Left lobe of liver (tissue), 2 donors: ENCODE measurements around the gene UBE4A. TPM values are rescaled to one million over a fixed set of nuclear protein-coding genes. Genes with fewer than 3 reads are reported as not detected.
A peak's percentile ranks its signal among the peaks of the same experiment; 100 is the strongest.

Source experiments
- ATAC-seq: fragments of 200-7000 bp; cut with Tn5 transposase; one replicate; pipeline ENCODE4 v1.9.1; 2020; ENCODE audit warnings: mild to moderate bottlenecking, moderate library complexity
- DNase-seq: peaks from one replicate; pipeline ENCODE4 v3.0.0-alpha.2; 2020; ENCODE audit warnings: low spot score
- total RNA-seq: library from RNA; stranded (reverse); gene quantifications from one replicate; pipeline ENCODE4 v1.2.1, GENCODE V29; 2021
- donor health status: DM: no; HTN: no; CAD: no; lungs with moderate emphysema.
- donor health status: DM: no; HTN: yes; CAD: no.

The UBE4A gene
- total RNA-seq, 1 donor from 2014 or later: 22.8 TPM

- ATAC-seq: peak; percentile 89
- DNase-seq: peak; percentile 99
These were observed 76.7 kb downstream of the UBE4A start, which contains the start of gene KMT2A for GRCh38 chr11:118435893-118436624. TSS of gene KMT2A (plus strand) at chr11:118436492. CDS start at chr11:118436513, 21 bp downstream.

- ATAC-seq (no peak), DNase-seq (peak; percentile 56)
These were observed 77.3 kb downstream of the UBE4A start for GRCh38 chr11:118436639-118437207.

GRCh38 chr11:118437208-118438125, 78.1 kb downstream of the UBE4A start:
- peak; percentile 64 for DNase-seq
- ATAC-seq: peak; percentile 38

DNA sequence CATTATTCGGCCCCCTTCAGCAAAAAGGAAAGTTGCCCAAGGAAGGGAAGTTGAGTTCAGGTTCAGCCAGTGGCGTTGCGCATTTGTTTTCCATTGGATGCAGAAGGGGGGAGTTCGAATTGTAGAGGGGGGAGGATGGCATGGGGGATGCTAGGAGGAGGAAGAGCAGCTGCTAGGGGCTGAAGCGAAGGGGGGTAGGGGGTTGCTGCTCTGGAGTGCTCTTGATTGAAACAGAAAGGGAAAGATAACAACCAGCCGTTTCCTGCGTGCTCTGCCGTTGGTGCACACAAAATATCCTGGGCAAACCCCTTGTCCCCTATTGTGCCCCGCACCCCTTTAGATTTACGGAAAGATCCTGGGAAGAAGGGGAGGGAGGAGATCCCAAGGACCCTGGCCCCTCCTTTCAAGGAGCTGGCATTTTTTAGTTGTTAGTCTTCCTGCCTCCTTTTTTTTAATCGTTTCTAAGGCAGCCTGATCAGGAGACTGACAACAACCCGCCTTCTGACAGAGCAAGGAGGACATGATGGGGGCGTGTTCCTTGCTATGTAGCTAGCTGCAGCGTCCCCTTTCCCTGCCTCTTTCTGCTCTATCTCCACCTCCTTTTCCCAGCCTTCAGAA, 79.0 kb downstream of the UBE4A start:
- ATAC-seq (no peak), DNase-seq (no peak)

DNA sequence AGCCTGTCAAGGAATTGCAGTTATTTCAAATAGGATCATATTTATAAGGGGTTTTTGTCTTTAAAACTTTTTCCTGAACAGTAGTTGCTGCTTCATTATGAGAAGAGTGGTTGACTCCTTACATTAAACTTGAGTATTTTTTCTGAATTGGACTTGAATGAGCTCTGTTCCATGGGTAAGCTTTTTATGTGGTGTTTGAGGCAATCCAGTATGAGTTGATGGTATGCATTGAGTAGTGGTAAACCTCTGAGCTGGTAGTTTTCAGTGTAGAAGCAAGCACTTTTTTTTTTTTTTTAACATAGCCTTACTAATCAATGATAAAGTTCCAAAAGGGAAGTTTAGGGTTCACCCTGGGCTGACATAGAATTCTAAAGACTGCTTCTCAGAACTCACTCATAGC, 80.2 kb downstream of the UBE4A start:
- DNase-seq (no peak), ATAC-seq (no peak)

DNA sequence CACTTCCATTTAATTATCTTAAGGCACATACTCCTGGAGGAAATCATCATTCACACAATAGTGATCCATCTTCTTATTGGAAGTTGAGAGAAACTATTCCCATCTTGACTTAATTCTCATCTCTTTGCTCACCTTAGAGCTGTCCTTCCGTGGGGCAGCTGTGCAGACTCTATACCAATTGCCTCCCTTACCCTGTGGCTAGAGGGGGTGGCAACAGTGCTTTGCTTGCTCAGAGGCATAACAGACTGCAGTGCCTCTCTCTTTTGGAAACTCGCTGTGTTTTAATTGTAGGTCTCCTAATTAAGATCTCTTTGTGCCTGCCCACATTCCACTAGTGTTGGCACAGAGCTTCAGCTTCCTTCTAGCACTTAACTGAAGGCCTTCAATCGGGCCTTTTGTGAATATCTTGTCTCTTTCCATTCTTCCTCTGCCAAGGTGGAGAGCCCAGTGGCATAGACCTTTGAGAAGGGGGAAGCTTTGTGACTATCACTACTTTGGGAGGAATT, 82.4 kb downstream of the UBE4A start:
- no peak for DNase-seq
- no peak for ATAC-seq

- no peak for DNase-seq
- ATAC-seq: no peak
These were observed 82.9 kb downstream of the UBE4A start for GRCh38 chr11:118442301-118442700.

DNA sequence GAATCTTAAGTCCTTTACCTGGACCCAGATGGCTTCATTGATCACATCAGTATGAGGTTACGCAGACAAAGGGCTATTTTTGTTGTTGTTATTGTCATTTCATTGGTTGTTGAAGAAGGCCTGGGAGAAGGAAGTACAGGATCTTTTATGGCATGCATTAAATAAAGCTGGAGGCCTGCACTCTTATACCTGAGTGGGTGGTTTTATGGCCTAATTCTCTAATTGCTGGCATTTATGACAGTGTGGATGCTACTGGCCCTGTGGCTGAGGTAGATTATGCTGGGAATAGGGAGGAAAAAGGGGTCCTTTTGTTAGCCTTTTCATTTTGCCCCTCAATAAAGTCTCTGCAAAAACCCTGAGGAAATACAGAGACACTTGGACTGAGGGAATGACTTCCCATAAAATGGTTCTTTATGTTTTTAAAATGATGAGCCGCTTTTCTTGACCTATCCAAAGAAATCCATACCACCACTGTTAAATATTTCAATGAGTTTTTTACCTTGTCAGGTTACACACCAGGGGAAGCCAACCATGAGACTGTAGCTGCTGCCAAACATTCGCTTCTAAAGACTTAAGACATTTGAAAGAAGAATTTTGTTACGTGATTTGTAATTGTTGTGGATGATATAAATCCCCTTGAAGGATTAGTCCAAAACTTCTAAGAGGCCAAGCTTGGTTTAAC, 83.6 kb downstream of the UBE4A start:
- DNase-seq (no peak), ATAC-seq (no peak)

GRCh38 chr11:118443590-118444218, 84.3 kb downstream of the UBE4A start:
- ATAC-seq (no peak), DNase-seq (no peak)

DNA sequence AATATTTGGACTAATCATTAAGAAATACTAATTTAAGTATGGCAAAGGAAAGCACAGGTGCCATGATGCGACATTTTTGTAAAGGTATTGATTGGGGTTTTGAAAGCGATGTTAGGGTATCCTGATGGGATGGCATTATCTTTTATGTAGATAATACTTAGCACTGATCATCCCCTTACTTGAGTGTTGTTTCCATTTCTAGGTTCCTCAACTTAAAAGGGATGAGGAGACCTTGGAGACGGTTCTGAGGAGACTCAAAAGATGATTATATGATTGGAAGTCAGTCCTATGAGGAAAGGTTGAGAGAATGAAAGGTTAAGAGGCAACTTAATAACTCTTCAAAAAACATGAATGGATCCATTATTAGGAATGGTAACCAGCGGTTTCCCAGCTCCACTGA, 88.0 kb downstream of the UBE4A start:
- DNase-seq: no peak
- no peak for ATAC-seq

GRCh38 chr11:118448294-118448693, 88.9 kb downstream of the UBE4A start:
- ATAC-seq: peak; percentile 44
- no peak for DNase-seq

Other genes with a start within 250 kb of the UBE4A start
- gene SCN4B, start 206.8 kb upstream of the UBE4A start, total RNA-seq: 0.20 TPM
- gene SCN2B, start 183.0 kb upstream of the UBE4A start, total RNA-seq: not detected
- gene JAML, start 134.6 kb upstream of the UBE4A start, total RNA-seq: 1.9 TPM
- 5.8 TPM for gene MPZL3, start 107.2 kb upstream of the UBE4A start, total RNA-seq
- 18.6 TPM for gene MPZL2, start 95.3 kb upstream of the UBE4A start, total RNA-seq
- 1.5 TPM for gene CD3E, start 54.9 kb upstream of the UBE4A start, total RNA-seq
- gene CD3D, start 16.9 kb upstream of the UBE4A start, total RNA-seq: 1.6 TPM
- gene CD3G, start 15.3 kb upstream of the UBE4A start, total RNA-seq: 0.23 TPM
- 94.9 TPM for gene ATP5MG, start 42.0 kb downstream of the UBE4A start, total RNA-seq
- 20.4 TPM for gene KMT2A, start 76.9 kb downstream of the UBE4A start, total RNA-seq
- 116 TPM for gene TTC36, start 167.9 kb downstream of the UBE4A start, total RNA-seq
- 37.5 TPM for gene TMEM25, start 171.6 kb downstream of the UBE4A start, total RNA-seq
- gene IFT46, start 206.3 kb downstream of the UBE4A start, total RNA-seq: 5.4 TPM
- gene ARCN1, start 212.8 kb downstream of the UBE4A start, total RNA-seq: 61.0 TPM
- gene PHLDB1, start 248.0 kb downstream of the UBE4A start, total RNA-seq: 7.5 TPM